Uterus (tissue), 2 donors: ENCODE measurements around the gene FAM83F.

ENCODE experiments used
- CTCF ChIP-seq, 4 experiments: fragments of 200-600 bp in 2 of 4; fragments of 450-650 bp in 2 of 4; sonication (generic) in 2 of 4; IDR thresholded peaks; one replicate each; pipeline ENCODE4 v1.5.1; 2016 to 2019; ENCODE audit warnings: antibody characterized with exemption in 4 of 4, mild to moderate bottlenecking in 2 of 4, moderate library complexity in 1 of 4
- POLR2A ChIP-seq, 2 donors: fragments of 450-650 bp; IDR thresholded peaks; one replicate each; pipeline ENCODE4 v1.6.1; 2016; ENCODE audit warnings: antibody characterized with exemption in 2 of 2, mild to moderate bottlenecking in 1 of 2, moderate library complexity in 1 of 2

DNA sequence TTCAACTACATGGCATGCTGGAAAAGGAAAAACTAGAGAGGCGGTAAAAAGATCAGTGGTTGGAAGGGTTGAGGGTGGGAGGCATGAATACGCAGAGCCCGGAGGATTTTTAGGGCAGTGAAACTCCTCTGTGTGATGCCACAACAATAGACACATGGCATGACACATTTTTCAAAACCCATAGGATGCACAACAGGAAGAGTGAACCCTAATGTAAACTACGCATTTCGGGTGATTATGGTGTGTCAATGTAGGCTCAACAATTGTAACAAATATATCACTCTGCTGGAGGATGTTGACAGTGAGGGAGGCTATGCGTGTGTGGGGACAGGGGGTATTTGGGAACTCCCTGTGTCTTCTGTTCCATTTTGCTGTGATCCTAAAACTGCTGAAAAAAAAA is 15.7 kb upstream of the FAM83F start:
- no peak for TF ChIP-seq CTCF (IDR thresholded peaks at IDR 0.05)
- no peak for TF ChIP-seq POLR2A (IDR thresholded peaks at IDR 0.05)
